Astrocyte (in vitro differentiated cells and primary cell): ENCODE results near the gene LACTB. TPM values are rescaled to one million over a fixed set of nuclear protein-coding genes. Genes with fewer than 3 reads are reported as not detected.

Experiments
- DNase-seq: peaks from one replicate; pipeline ENCODE4 v3.0.0-alpha.2; 2010; ENCODE audit warnings: low read depth
- FAIRE-seq: peaks from 2 replicates; lab custom pipeline; 2011; peaks lifted over from hg19 to GRCh38; lab: Jason Lieb, UNC
- H2AFZ ChIP-seq: 2 replicates; pipeline ENCODE4 v1.6.0; 2012; ENCODE audit warnings: low read depth, low read length, inconsistent platforms
- H3K27ac ChIP-seq: 2 replicates; pipeline ENCODE4 v1.5.1; 2011; ENCODE audit warnings: low read depth, low read length, inconsistent platforms
- H3K27me3 ChIP-seq: 2 replicates; pipeline ENCODE4 v1.6.0; 2011; ENCODE audit warnings: low read length, inconsistent platforms; ENCODE audit not compliant: insufficient read depth
- H3K36me3 ChIP-seq: 2 replicates; pipeline ENCODE4 v1.5.1; 2011; ENCODE audit warnings: low read length, inconsistent platforms; ENCODE audit not compliant: insufficient read depth
- H3K4me1 ChIP-seq: 2 replicates; pipeline ENCODE4 v1.5.1; 2011; ENCODE audit warnings: low read length, inconsistent platforms; ENCODE audit not compliant: insufficient read depth
- H3K4me2 ChIP-seq: 2 replicates; pipeline ENCODE4 v1.6.0; 2012; ENCODE audit warnings: low read length, inconsistent platforms
- H3K4me3 ChIP-seq: 2 replicates; pipeline ENCODE4 v1.5.1; 2011; ENCODE audit warnings: low read depth, mild to moderate bottlenecking, low read length, inconsistent platforms; ENCODE audit not compliant: insufficient read depth
- H3K79me2 ChIP-seq: 2 replicates; pipeline ENCODE4 v1.6.0; 2012; ENCODE audit warnings: mild to moderate bottlenecking, low read length, inconsistent platforms; ENCODE audit not compliant: insufficient read depth
- H3K9ac ChIP-seq: 2 replicates; pipeline ENCODE4 v1.6.0; 2012; ENCODE audit warnings: mild to moderate bottlenecking, low read length, inconsistent platforms
- H3K9me3 ChIP-seq: 2 replicates; pipeline ENCODE4 v1.5.1; 2012; ENCODE audit warnings: low read depth, mild to moderate bottlenecking, low read length, inconsistent platforms; ENCODE audit not compliant: insufficient read depth
- H4K20me1 ChIP-seq: 2 replicates; pipeline ENCODE4 v1.6.0; 2012; ENCODE audit warnings: low read length, inconsistent platforms; ENCODE audit not compliant: insufficient read depth
- H3K27ac Mint-ChIP-seq: one replicate; pipeline ENCODE4 v1.8.0; 2021; ENCODE audit warnings: mild to moderate bottlenecking, mixed read lengths; ENCODE audit not compliant: unreplicated experiment
- H3K27me3 Mint-ChIP-seq: one replicate; pipeline ENCODE4 v1.8.0; 2021; ENCODE audit warnings: low read depth, mixed read lengths; ENCODE audit not compliant: unreplicated experiment
- H3K36me3 Mint-ChIP-seq: one replicate; pipeline ENCODE4 v1.8.0; 2021; ENCODE audit warnings: low read depth, mixed read lengths; ENCODE audit not compliant: unreplicated experiment
- H3K4me1 Mint-ChIP-seq: one replicate; pipeline ENCODE4 v1.8.0; 2021; ENCODE audit warnings: low read depth, mixed read lengths; ENCODE audit not compliant: unreplicated experiment
- H3K4me3 Mint-ChIP-seq: one replicate; pipeline ENCODE4 v1.8.0; 2021; ENCODE audit warnings: mild to moderate bottlenecking, moderate library complexity, mixed read lengths; ENCODE audit not compliant: unreplicated experiment
- H3K9me3 Mint-ChIP-seq: one replicate; pipeline ENCODE4 v1.8.0; 2021; ENCODE audit warnings: mild to moderate bottlenecking, mixed read lengths; ENCODE audit not compliant: unreplicated experiment
- EZH2 ChIP-seq: IDR thresholded peaks from 2 replicates; pipeline ENCODE4 v1.6.1; 2012; ENCODE audit warnings: mild to moderate bottlenecking, low read length, inconsistent platforms; ENCODE audit not compliant: insufficient read depth
- total RNA-seq: library from RNA; stranded (reverse); gene quantifications from 2 replicates; pipeline ENCODE4 v1.2.1, GENCODE V29; 2021
- TF ChIP-seq, protein P1 (sequence below): IDR thresholded peaks from 2 replicates; pipeline ENCODE4 v1.5.1; 2011; ENCODE audit warnings: low read depth, mild to moderate bottlenecking, inconsistent platforms, low read length, moderate library complexity; ENCODE audit not compliant: insufficient read depth

Gene LACTB
- total RNA-seq, 1 donor from 2014 or later, result 29.8 TPM

DNA sequence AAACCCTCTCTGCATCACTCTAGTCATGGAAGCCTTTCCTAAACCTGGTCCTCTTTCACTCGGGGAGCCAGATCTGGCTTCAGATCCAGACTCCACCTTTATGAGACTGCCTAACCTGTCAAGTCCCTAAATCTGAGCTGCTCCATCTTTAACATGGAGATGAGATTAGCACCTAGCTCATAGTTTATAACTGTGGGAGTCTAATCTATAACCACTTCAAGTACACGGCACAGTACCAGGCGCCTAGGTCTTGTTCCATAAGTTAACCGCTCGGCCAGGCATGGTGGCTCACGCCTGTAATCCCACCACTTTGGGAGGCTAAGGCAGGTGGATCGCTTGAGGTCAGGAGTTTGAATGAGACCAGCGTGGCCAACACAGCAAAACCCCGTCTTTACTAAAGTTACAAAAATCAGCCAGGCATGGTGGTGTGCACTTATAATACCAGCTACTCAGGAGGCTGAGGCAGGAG is 48.8 kb upstream of the LACTB start:
- Histone ChIP-seq H3K27ac (peak overlapping the region; percentile 39), H3K9me3 (no peaks in the 10 kb centered on the region), H2AFZ (no peak overlapping the region), H3K79me2 (no peaks in the 10 kb centered on the region), H3K9ac (no peak overlapping the region), H4K20me1 (peaks cover 40% of the 10 kb centered on the region), H3K27me3 (no peaks in the 10 kb centered on the region), H3K36me3 (peaks cover 41% of the 10 kb centered on the region), H3K4me2 (no peak overlapping the region), H3K4me1 (peaks cover 32% of the 10 kb centered on the region), H3K4me3 (no peak overlapping the region)
- peaks cover 55% of the 10 kb centered on the region for H3K4me1 Mint-ChIP-seq
- TF ChIP-seq, protein P1, sequence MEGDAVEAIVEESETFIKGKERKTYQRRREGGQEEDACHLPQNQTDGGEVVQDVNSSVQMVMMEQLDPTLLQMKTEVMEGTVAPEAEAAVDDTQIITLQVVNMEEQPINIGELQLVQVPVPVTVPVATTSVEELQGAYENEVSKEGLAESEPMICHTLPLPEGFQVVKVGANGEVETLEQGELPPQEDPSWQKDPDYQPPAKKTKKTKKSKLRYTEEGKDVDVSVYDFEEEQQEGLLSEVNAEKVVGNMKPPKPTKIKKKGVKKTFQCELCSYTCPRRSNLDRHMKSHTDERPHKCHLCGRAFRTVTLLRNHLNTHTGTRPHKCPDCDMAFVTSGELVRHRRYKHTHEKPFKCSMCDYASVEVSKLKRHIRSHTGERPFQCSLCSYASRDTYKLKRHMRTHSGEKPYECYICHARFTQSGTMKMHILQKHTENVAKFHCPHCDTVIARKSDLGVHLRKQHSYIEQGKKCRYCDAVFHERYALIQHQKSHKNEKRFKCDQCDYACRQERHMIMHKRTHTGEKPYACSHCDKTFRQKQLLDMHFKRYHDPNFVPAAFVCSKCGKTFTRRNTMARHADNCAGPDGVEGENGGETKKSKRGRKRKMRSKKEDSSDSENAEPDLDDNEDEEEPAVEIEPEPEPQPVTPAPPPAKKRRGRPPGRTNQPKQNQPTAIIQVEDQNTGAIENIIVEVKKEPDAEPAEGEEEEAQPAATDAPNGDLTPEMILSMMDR, result no peak
- TF ChIP-seq EZH2, result no peak
- H3K9me3 Mint-ChIP-seq, result no peaks in the 10 kb centered on the region
- FAIRE-seq (no peak), DNase-seq (no peak)
- no peaks in the 10 kb centered on the region for H3K27me3 Mint-ChIP-seq
- H3K4me3 Mint-ChIP-seq, result no peak overlapping the region
- H3K36me3 Mint-ChIP-seq, result peaks cover 11% of the 10 kb centered on the region
- H3K27ac Mint-ChIP-seq, result peak overlapping the region; percentile 92

DNA sequence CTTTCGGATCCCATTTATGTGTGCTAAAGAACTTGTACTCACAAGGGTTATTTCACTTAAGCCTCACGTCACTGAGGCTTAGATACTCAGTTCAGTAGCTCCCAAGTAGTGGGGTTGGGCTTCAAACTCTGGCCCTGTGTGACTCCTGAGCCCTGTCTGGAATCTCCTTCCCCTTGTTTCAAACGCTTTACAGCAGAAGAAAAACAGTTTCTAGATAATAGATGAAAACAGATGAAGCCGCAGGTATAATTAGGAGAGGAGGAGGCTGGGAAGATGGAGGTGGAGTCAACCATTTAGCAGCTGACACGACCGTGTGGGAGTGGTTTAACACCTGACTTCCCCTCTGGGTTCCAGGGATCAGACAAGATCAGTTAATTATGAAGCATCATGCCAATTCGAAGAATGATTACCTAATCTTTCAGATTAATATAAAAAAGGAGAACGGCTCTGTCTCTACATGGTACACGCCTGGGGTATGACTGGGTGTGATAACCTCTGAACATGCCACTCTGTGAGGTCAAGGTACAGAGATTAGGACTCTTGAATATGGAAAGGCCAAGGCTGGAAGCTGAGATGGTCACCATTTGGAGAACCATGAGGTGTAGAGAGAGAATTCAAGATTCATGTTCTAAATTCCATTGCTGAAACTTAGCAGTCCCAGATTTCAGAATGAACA is 48.0 kb upstream of the LACTB start:
- Mint-ChIP-seq H3K9me3 (no peaks in the 10 kb centered on the region), H3K36me3 (peaks cover 7% of the 10 kb centered on the region), H3K4me3 (peak overlapping the region; percentile 58), H3K4me1 (peaks cover 51% of the 10 kb centered on the region), H3K27me3 (no peaks in the 10 kb centered on the region), H3K27ac (peak overlapping the region; percentile 92)
- no peak overlapping the region for H3K4me3 ChIP-seq
- no peak overlapping the region for H3K4me2 ChIP-seq
- no peaks in the 10 kb centered on the region for H3K9me3 ChIP-seq
- peaks cover 33% of the 10 kb centered on the region for H3K36me3 ChIP-seq
- H3K27me3 ChIP-seq, result no peaks in the 10 kb centered on the region
- H3K4me1 ChIP-seq, result peaks cover 29% of the 10 kb centered on the region
- no peak overlapping the region for H2AFZ ChIP-seq
- no peak for TF ChIP-seq EZH2
- TF ChIP-seq, protein P1, result no peak
- DNase-seq, result peak; percentile 58
- H3K27ac ChIP-seq, result peak overlapping the region; percentile 39
- H3K9ac ChIP-seq, result no peak overlapping the region
- no peaks in the 10 kb centered on the region for H3K79me2 ChIP-seq
- peaks cover 32% of the 10 kb centered on the region for H4K20me1 ChIP-seq
- no peak for FAIRE-seq
